ENCODE results near the gene GJD4.
A peak's percentile ranks its signal among the peaks of the same experiment; 100 is the strongest.

Gene GJD4

GRCh38 chr10:35600193-35600592, 4.9 kb upstream of the GJD4 start:
- DNase-seq (ENCODE audit: low spot score) (no peak), ATAC-seq (ENCODE audit: low read depth) (no peak)
- H3K4me1 ChIP-seq (ENCODE audit: insufficient read depth, poor library complexity, severe bottlenecking): no peaks in the 10 kb centered on the region
- no peaks in the 10 kb centered on the region for H3K36me3 ChIP-seq (ENCODE audit: low read depth)
- no peaks in the 10 kb centered on the region for H3K27me3 ChIP-seq (ENCODE audit: insufficient read depth, poor library complexity, severe bottlenecking)
- H3K9me3 ChIP-seq (ENCODE audit: severe bottlenecking): no peaks in the 10 kb centered on the region
- no peak overlapping the region for H3K4me3 ChIP-seq (ENCODE audit: severe bottlenecking)
- no peak overlapping the region for H3K27ac ChIP-seq (ENCODE audit: poor library complexity, severe bottlenecking)
- TF ChIP-seq CTCF (IDR thresholded peaks at IDR 0.05; ENCODE audit: poor library complexity, severe bottlenecking): no peak

- ATAC-seq (ENCODE audit: low read depth) (no peak), DNase-seq (ENCODE audit: low spot score) (no peak)
- TF ChIP-seq CTCF (IDR thresholded peaks at IDR 0.05; ENCODE audit: poor library complexity, severe bottlenecking): no peak
- no peaks in the 10 kb centered on the region for H3K36me3 ChIP-seq (ENCODE audit: low read depth)
- H3K27me3 ChIP-seq (ENCODE audit: insufficient read depth, poor library complexity, severe bottlenecking): no peaks in the 10 kb centered on the region
- H3K9me3 ChIP-seq (ENCODE audit: severe bottlenecking): no peaks in the 10 kb centered on the region
- no peak overlapping the region for H3K4me3 ChIP-seq (ENCODE audit: severe bottlenecking)
- H3K4me1 ChIP-seq (ENCODE audit: insufficient read depth, poor library complexity, severe bottlenecking): no peaks in the 10 kb centered on the region
- no peak overlapping the region for H3K27ac ChIP-seq (ENCODE audit: poor library complexity, severe bottlenecking)
Measured at GRCh38 chr10:35606430-35606829, 1.3 kb downstream of the GJD4 start.

GRCh38 chr10:35607475-35608327, 2.6 kb downstream of the GJD4 start:
- no peaks in the 10 kb centered on the region for H3K9me3 ChIP-seq (ENCODE audit: severe bottlenecking)
- no peak overlapping the region for H3K27ac ChIP-seq (ENCODE audit: poor library complexity, severe bottlenecking)
- no peak for DNase-seq (ENCODE audit: low spot score)
- peak; percentile 78 for ATAC-seq (ENCODE audit: low read depth)
- no peaks in the 10 kb centered on the region for H3K36me3 ChIP-seq (ENCODE audit: low read depth)
- no peak for TF ChIP-seq CTCF (IDR thresholded peaks at IDR 0.05; ENCODE audit: poor library complexity, severe bottlenecking)
- H3K4me1 ChIP-seq (ENCODE audit: insufficient read depth, poor library complexity, severe bottlenecking): no peaks in the 10 kb centered on the region
- H3K4me3 ChIP-seq (ENCODE audit: severe bottlenecking): peak overlapping the region; percentile 30
- H3K27me3 ChIP-seq (ENCODE audit: insufficient read depth, poor library complexity, severe bottlenecking): no peaks in the 10 kb centered on the region

GRCh38 chr10:35608328-35608672, 3.2 kb downstream of the GJD4 start:
- Histone ChIP-seq H3K27ac (ENCODE audit: poor library complexity, severe bottlenecking) (no peak overlapping the region), H3K4me3 (ENCODE audit: severe bottlenecking) (peak overlapping the region; percentile 30), H3K4me1 (ENCODE audit: insufficient read depth, poor library complexity, severe bottlenecking) (no peaks in the 10 kb centered on the region), H3K27me3 (ENCODE audit: insufficient read depth, poor library complexity, severe bottlenecking) (no peaks in the 10 kb centered on the region), H3K36me3 (ENCODE audit: low read depth) (no peaks in the 10 kb centered on the region), H3K9me3 (ENCODE audit: severe bottlenecking) (no peaks in the 10 kb centered on the region)
- ATAC-seq (ENCODE audit: low read depth) (no peak), DNase-seq (ENCODE audit: low spot score) (no peak)
- no peak for TF ChIP-seq CTCF (IDR thresholded peaks at IDR 0.05; ENCODE audit: poor library complexity, severe bottlenecking)

GRCh38 chr10:35611750-35612149, 6.6 kb downstream of the GJD4 start:
- Histone ChIP-seq H3K9me3 (ENCODE audit: severe bottlenecking) (no peaks in the 10 kb centered on the region), H3K4me3 (ENCODE audit: severe bottlenecking) (no peak overlapping the region), H3K36me3 (ENCODE audit: low read depth) (no peaks in the 10 kb centered on the region), H3K27me3 (ENCODE audit: insufficient read depth, poor library complexity, severe bottlenecking) (no peaks in the 10 kb centered on the region), H3K4me1 (ENCODE audit: insufficient read depth, poor library complexity, severe bottlenecking) (no peaks in the 10 kb centered on the region), H3K27ac (ENCODE audit: poor library complexity, severe bottlenecking) (no peak overlapping the region)
- TF ChIP-seq CTCF (IDR thresholded peaks at IDR 0.05; ENCODE audit: poor library complexity, severe bottlenecking): no peak
- ATAC-seq (ENCODE audit: low read depth): no peak
- DNase-seq (ENCODE audit: low spot score): no peak

Measured in RWPE2 (cell line).